Measurements from ENCODE around the gene ITPK1.
"Not testable (repeated sequence)": the region's sequence is repeated elsewhere in the genome, so short reads cannot be mapped to it uniquely, and the experiment has no call there.

The ITPK1 gene

GRCh38 chr14:93082576-93083001 is 33.1 kb downstream of the ITPK1 start:
- no peak for DNase-seq

DNA sequence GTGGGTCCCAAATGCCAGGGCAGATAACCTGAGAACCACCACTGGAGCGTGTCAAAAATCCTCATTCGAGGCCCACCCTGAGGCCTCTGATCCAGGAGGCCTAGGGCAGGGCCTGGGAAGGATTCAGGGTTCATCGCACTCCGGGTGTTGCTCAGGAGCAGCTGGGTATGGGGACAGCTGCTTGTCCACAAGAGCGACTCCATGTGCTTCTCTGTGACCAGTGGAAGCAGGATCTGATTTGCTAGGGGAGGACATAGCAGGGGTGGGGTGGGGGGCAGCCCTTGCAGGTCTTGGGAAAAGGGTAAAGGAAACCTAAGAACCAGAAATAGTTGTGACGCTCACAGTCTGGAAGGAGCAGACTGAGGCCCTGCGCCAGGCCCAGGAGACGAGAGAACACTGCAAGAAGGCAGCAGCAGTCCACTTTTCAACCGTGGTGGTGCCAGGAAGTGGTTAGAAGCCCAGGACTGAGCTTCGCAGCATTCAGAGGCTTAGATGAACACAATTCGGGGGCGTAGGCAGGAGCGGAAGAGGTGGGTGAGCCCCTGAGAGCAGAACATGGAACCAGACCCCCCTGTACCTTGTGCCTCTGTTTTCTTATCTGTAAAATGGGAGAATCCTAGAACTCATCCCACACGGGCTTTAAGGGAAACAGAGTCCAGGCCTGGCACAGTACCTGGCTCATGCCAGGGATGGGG is 33.7 kb downstream of the ITPK1 start:
- no peak for DNase-seq

DNA sequence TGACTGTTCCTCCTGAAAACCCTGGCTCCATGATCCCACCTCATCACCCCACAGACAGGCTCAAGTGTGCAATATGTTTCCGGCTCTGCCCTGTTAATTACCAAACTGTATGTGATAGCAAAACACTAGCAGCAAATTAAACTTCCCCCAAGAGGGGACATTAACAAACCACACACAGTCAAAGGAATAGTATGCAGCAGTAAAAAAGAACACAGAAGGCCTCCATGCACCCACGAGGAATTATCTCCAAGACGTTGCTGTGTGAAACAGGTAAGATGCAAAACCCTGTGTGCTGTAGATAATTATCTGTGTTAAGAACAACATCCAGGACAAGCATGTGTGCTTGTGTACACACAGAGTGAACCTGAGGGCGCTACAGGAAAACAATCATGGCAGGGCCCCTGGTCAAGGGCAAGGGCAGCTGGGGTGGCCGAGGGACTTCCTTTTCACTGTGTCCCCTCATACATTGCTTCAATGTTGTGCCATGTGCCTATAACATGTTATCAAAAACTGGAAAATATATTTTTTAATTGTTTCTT is 35.8 kb downstream of the ITPK1 start:
- DNase-seq: no peak

GRCh38 chr14:93079321-93079720 is 36.4 kb downstream of the ITPK1 start:
- DNase-seq: no peak

DNA sequence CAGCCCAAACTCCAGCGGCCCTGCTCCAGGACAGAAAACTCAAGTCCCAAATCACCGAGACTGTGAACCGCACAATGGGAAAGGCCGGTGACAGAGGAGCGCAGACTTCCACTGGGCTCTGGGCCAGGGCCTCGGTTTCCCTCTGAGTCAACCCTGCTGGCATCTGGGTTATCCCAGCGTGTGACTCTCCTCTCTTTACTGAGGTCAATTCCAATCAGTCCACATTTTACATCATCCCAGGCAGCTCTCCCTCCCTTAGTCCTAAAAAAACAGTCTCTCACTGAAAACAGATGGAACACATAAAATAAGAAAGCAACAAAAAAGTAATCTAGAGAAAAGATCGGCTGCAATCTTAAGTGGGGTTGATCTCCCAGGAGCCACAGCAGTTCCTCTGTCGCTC is 36.9 kb downstream of the ITPK1 start:
- no peak for DNase-seq

- no peak for DNase-seq
These were observed 39.0 kb downstream of the ITPK1 start for GRCh38 chr14:93076755-93077154.

DNA sequence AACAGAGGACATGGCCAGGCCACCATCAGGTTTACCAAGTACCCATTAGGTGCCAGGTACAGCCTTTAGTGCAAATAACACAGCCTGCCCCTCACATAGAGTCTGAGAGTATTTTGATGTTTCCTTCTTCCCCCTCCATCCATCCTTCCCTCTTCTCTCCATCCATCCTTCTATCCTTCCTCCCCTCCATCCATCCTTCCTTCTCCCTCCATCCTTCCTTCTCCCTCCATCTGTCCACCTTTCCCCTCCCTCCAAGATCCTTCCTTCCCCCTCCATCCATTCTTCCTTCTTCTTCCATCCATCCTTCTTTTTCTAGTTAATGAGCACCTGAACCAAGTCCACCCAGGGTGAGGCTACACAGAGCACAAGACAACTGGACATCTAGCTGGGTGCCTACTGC is 39.8 kb downstream of the ITPK1 start:
- no peak for DNase-seq

DNA sequence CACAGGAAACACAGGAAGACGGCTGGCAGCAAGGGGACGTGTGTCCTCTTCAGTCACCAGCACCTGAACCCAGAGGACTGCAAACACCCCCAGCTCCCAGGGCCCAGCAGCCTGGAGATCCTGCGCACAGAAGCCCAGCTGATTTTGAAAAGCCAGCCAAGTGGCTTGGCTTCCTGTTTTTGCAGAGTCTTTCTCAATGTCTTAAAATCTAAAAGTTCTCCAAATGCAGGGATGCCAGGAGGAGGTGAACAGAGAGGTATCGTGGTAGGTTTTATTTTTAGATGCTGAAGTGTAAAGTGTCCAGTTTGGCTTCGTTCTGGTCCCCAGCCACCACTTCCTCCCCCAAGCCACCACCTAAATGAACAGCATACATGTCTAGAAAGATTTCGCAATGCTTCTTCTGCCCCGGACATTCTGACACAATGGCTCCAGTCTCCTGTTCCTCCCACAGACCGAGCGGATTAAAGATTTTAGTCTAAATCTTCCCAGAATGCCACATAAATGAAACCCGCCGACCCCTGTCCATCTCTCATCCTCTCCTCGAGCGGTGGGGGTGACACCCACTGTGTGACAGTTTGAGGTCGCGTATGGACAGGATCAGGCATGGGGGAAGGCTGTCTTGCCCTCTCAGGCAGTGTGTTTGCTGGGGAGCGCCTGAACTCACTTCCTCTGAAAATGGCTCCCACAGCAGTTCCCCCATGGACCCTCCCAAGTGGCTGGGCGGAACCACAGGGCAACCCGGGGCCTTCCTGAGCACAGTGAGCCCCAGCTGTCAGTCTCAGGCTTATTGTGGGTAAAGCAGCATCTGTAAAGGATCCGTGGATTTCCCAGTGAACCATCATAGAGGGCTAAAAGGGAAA is 41.6 kb downstream of the ITPK1 start:
- DNase-seq: no peak

GRCh38 chr14:93073358-93073707 is 42.4 kb downstream of the ITPK1 start:
- DNase-seq: no peak

- DNase-seq: no peak
These were observed 42.9 kb downstream of the ITPK1 start for GRCh38 chr14:93072659-93073357.

GRCh38 chr14:93068711-93069110 is 47.0 kb downstream of the ITPK1 start:
- DNase-seq: no peak

DNA sequence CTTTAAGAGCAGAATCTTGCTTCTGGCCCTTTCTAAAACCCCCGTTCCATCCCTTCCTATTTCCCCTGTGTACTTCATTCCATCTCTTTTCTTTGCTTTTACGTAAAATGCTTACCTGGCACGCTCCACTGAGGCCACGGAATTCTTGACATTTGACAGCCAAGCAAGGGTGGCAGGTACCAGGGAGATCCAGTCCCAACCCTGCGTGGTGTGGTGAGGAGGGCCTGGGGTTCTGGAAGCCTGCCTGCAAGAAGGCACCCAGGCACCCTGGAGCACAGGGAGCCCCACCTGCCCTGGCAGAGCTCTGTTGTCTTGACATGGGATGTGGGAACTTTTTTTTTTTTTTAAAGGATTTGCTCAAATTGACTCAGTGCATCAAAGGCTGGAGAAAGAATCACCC is 48.6 kb downstream of the ITPK1 start:
- no peak for DNase-seq

DNA sequence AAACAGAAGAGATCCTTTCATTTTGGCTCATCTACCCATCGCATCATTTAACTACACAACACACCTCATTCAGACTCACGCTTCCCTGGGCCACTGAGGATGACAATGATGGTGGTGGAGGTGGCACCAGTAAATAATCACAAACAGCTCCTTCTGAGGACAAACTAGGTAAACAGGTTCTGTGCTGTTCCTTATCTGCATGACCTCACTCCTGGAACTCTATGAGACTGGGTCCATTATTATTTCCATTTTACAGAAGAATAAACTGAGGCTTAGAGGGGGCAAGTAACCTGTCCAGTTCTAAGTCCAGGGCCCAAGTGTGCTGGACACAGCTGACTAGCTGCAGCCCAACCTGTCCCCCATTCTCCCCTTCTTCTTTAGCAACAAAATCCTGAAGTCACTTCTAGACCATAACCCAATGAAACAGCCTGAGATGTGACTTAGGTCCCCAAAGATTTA is 50.4 kb downstream of the ITPK1 start:
- DNase-seq: no peak

- DNase-seq: no peak
These were observed 51.1 kb downstream of the ITPK1 start for GRCh38 chr14:93064411-93065271.

DNA sequence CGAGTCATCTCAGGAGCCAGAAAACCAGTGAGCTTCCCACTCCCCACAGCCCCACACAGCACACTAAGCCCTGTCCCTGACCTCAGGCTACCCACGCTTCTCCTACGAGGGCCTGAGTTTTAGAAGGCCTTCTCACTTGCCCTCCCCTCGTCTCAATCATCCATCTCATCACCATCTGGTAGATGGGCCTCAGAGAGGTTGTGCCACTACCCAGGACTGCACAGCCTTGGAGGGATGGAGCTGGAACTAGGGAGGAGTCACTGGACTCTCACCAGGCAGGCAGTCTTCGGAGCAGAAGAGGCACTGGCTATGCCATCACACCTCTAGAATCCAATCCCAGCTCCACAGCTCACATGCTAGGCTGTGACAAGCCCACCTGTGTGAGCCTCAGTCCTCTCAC is 52.3 kb downstream of the ITPK1 start:
- no peak for DNase-seq

DNA sequence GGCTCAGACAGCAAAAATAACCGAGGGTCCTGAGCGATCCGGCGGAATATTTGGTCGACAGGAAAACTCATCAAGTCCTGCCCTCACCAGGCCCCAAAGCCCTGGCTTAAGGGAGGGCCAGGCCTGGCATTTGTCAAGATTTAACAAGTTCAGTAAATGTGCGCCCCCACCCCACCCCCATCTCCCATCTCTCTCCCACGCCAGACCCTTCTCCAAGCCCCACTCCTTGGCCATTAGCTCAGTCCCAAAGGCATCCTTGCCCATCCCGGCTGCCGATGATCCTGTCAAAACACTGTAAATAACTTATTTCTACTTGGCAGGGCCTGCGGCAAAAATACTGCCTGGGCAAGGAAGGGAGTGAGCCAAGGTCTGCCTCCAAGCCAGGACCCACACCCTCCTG is 52.8 kb downstream of the ITPK1 start:
- no peak for DNase-seq

- not testable (repeated sequence) for DNase-seq
These were observed 53.7 kb downstream of the ITPK1 start for GRCh38 chr14:93062013-93062412.

GRCh38 chr14:93061380-93062012 is 54.2 kb downstream of the ITPK1 start:
- no peak for DNase-seq

GRCh38 chr14:93060841-93061240 is 54.9 kb downstream of the ITPK1 start:
- no peak for DNase-seq

DNA sequence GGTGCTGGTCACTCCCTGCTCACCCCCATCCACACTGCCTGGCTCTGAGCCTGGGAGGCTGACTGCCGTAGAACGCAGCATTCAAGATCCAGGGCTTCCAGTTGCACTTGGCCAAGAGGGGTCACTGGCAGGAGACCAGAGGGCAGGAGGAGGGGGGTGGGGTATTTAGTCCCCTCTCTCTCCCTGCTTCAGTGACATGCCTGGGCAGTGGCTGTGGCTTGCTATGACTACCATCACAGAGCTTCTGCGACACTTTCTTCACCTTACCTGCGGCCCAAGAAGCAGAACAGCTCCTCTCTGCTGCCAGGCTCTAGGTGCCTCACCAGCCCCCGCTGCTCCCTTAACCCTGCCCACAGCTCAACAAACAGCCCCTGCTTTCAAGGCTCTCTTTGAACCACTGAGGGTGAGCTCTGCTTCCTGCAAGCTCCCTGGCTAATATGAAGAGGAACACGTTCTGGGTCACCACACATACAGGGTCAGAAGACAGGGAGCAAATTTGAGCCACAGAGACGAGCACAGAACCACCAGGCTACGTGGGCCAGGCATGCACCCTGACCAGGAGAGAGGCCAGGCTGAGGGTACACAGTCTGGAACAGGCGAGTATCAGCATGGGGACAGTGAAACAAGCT is 55.7 kb downstream of the ITPK1 start:
- no peak for DNase-seq

DNA sequence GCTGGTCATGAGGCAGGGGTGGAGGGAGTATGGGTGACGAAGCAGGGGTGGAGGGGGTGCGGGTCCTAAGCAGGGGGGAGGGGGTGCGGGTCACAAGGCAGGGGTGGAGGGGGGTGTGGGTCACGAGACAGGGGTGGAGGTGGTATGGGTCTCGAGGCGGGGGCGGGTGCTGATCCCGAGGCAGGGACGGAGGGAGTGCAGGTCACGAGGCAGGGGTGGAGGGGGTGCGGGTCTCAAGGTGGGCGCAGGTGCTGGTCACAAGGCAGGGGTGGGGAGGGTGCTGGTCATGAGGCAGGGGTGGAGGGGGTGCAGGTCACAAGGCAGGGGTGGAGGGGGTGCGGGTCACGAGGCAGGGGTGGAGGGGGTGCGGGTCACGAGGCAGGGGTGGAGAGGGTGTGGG is 56.5 kb downstream of the ITPK1 start:
- DNase-seq: no peak

Data from NCI-H1092 treated with DMSO at 0.1 percent for 48 hours (cell line).